HepG2 (cell line): ENCODE data around the gene CASZ1. TPM values are rescaled to one million over a fixed set of nuclear protein-coding genes. Genes with fewer than 3 reads are reported as not detected.

Source experiments
- ATAC-seq: fragments of 200-7000 bp; cut with Tn5 transposase; 3 replicates; pipeline ENCODE4 v1.9.1; 2020; ENCODE audit warnings: mild to moderate bottlenecking, moderate library complexity
- BruUV-seq: library from RNA; stranded (reverse); fragments of 400-500 nt; replicated peaks from 2 replicates; lab custom pipeline; 2021; lab: Mats Ljungman, UMichigan
- CTCF ChIA-PET: fragments of 300-600 bp; formaldehyde crosslinking; extraction: SDS; loops from one replicate; lab custom pipeline; 2021; ENCODE audit warnings: low total read pairs, inconsistent platforms, low intra/inter-chr PET ratio; lab: Yijun Ruan, JAX
- POLR2A ChIA-PET: fragments of 350-600 bp; sonication (Branson Sonifier 250); formaldehyde crosslinking; loops from one replicate; lab custom pipeline; 2020; ENCODE audit warnings: antibody characterized with exemption, inconsistent platforms; lab: Yijun Ruan, JAX
- DNase-seq: peaks from one replicate; pipeline ENCODE4 v3.0.0-alpha.2; 2015; ENCODE audit warnings: low spot score
- FAIRE-seq: peaks from 3 replicates; lab custom pipeline; 2011; peaks lifted over from hg19 to GRCh38; lab: Jason Lieb, UNC
- H2AFZ ChIP-seq: one replicate; pipeline ENCODE4 v1.6.1; 2011; ENCODE audit warnings: low read length, inconsistent platforms
- H3K27ac ChIP-seq: fragments of 300-600 bp; 3 replicates; pipeline ENCODE4 v1.8.0; 2011; ENCODE audit warnings: mixed run types, mild to moderate bottlenecking, mixed read lengths, low read length, inconsistent platforms; ENCODE audit not compliant: insufficient read depth; ENCODE audit errors: extremely low read length
- H3K27me3 ChIP-seq, 2 experiments: fragments of 200-600 bp in 1 of 2; 2 replicates in 1 of 2; 3 replicates in 1 of 2; pipeline versions ENCODE4 v1.6.0 to v1.8.0; 2011; ENCODE audit warnings: low read length in 2 of 2, mild to moderate bottlenecking in 2 of 2, moderate library complexity in 2 of 2, inconsistent platforms in 1 of 2; ENCODE audit not compliant: insufficient read depth in 2 of 2, control insufficient read depth in 1 of 2
- H3K36me3 ChIP-seq, 2 experiments: fragments of 200-600 bp in 1 of 2; replicated peaks in 1 of 2; 2 replicates in 1 of 2; 3 replicates in 1 of 2; pipeline versions ENCODE4 v1.5.1 to v1.8.0; 2011; ENCODE audit warnings: low read length in 2 of 2, inconsistent platforms in 1 of 2; ENCODE audit not compliant: insufficient read depth in 2 of 2, control insufficient read depth in 1 of 2
- H3K4me1 ChIP-seq: 2 replicates; pipeline ENCODE4 v1.5.1; 2012; ENCODE audit warnings: low read length, inconsistent platforms; ENCODE audit not compliant: insufficient read depth
- H3K4me2 ChIP-seq: 2 replicates; pipeline ENCODE4 v1.6.0; 2011; ENCODE audit warnings: low read depth, low read length, inconsistent platforms
- H3K4me3 ChIP-seq, 3 experiments: fragments of 200-600 bp in 1 of 3; sonication (generic), shearing (Covaris generic) in 1 of 3; replicated peaks in 1 of 3; 2 replicates each; pipeline ENCODE4 v1.5.1; 2011 to 2016; ENCODE audit warnings: low read length in 3 of 3, inconsistent platforms in 2 of 3, low read depth in 2 of 3, mild to moderate bottlenecking in 2 of 3, control low read depth in 1 of 3, mixed read lengths in 1 of 3; ENCODE audit not compliant: insufficient read depth in 1 of 3
- H3K79me2 ChIP-seq: one replicate; pipeline ENCODE4 v1.6.1; 2011; ENCODE audit warnings: low read length, inconsistent platforms; ENCODE audit not compliant: insufficient read depth
- H3K9ac ChIP-seq: 2 replicates; pipeline ENCODE4 v1.6.0; 2011; ENCODE audit warnings: mild to moderate bottlenecking, low read depth, low read length, inconsistent platforms; ENCODE audit not compliant: insufficient read depth
- H3K9me3 ChIP-seq: 2 replicates; pipeline ENCODE4 v1.5.1; 2012; ENCODE audit warnings: mild to moderate bottlenecking, low read length
- H4K20me1 ChIP-seq: 2 replicates; pipeline ENCODE4 v1.6.0; 2011; ENCODE audit warnings: inconsistent platforms, mild to moderate bottlenecking, low read length, moderate library complexity; ENCODE audit not compliant: insufficient read depth
- ARNT2 ChIP-seq: sonication (generic); formaldehyde crosslinking; IDR thresholded peaks from 2 replicates; pipeline ENCODE4 v1.8.0; 2022; ENCODE audit warnings: mild to moderate bottlenecking, low read depth, missing genetic modification reagents, moderate library complexity
- E2F5 ChIP-seq: sonication (generic); formaldehyde crosslinking; conservative IDR thresholded peaks from 2 replicates; pipeline ENCODE4 v1.4.0; 2020; ENCODE audit warnings: missing genetic modification reagents
- HMG20B ChIP-seq: conservative IDR thresholded peaks from 2 replicates; pipeline ENCODE4 v1.6.1; 2016; ENCODE audit warnings: missing genetic modification reagents, missing compliant biosample characterization
- NFYB ChIP-seq: sonication (generic); formaldehyde crosslinking; IDR thresholded peaks from 2 replicates; pipeline ENCODE4 v1.4.0; 2020; ENCODE audit warnings: missing genetic modification reagents
- PRDM15 ChIP-seq: sonication (generic); formaldehyde crosslinking; IDR thresholded peaks from 2 replicates; pipeline ENCODE4 v1.4.0; 2020; ENCODE audit warnings: missing genetic modification reagents
- SP5 ChIP-seq: IDR thresholded peaks from 2 replicates; pipeline ENCODE4 v1.6.1; 2016; ENCODE audit warnings: low read depth, borderline replicate concordance
- TRAFD1 ChIP-seq: sonication (generic); formaldehyde crosslinking; IDR thresholded peaks from 2 replicates; pipeline ENCODE4 v1.5.1; 2020; ENCODE audit warnings: missing genetic modification reagents, mild to moderate bottlenecking, borderline replicate concordance
- ZFP82 ChIP-seq: sonication (generic); formaldehyde crosslinking; IDR thresholded peaks from 2 replicates; pipeline ENCODE4 v1.5.1; 2020; ENCODE audit warnings: mild to moderate bottlenecking, missing genetic modification reagents, borderline replicate concordance
- ZNF503 ChIP-seq: sonication (generic); formaldehyde crosslinking; IDR thresholded peaks from 2 replicates; pipeline ENCODE4 v1.4.0; 2020; ENCODE audit warnings: missing genetic modification reagents
- ZNF776 ChIP-seq: sonication (generic); formaldehyde crosslinking; IDR thresholded peaks from 2 replicates; pipeline ENCODE4 v1.4.0; 2020; ENCODE audit warnings: mild to moderate bottlenecking, missing genetic modification reagents
- WGBS: methylation state at CpG from one replicate; pipeline ENCODE4 v1.1.6; 2017; ENCODE audit warnings: low lambda C conversion rate; 5-methylcytosine and 5-hydroxymethylcytosine counted together
- in situ Hi-C: cut with HindIII; loops from 2 replicates; pipeline ENCODE4 v1.10.0; 2017; ENCODE audit warnings: low pct_unique_long_range_greater_than_20kb; ENCODE audit not compliant: extremely low pct_ligation_motif_present
- intact Hi-C: fragments of 100-400 bp; cut with micrococcal nuclease; formaldehyde crosslinking; loops from one replicate; pipeline ENCODE4 v1.10.0; 2022; ENCODE audit not compliant: unreplicated experiment
- polyA plus RNA-seq, 8 experiments: library from polyadenylated mRNA; depleted of rRNA in 3 of 8; stranded (reverse) in 7 of 8; unstranded in 1 of 8; fragments of >200 nt; fragmentation: Illumina TruSeq in 4 of 8; extraction: Trizol in 4 of 8; gene quantifications; 2 replicates each; pipeline versions ENCODE4 v1.2.1 to v1.2.3, GENCODE V29; 2011 to 2016; ENCODE audit warnings: low read depth in 4 of 8, missing spikeins in 1 of 8, mixed read lengths in 1 of 8; ENCODE audit not compliant: insufficient read depth in 1 of 8
- total RNA-seq, 5 experiments: library from RNA; depleted of rRNA; stranded (reverse); fragments of >200 nt; fragmentation: Illumina TruSeq; extraction: Trizol; gene quantifications; 2 replicates each; pipeline ENCODE4 v1.2.3, GENCODE V29; 2016; ENCODE audit warnings: low read depth in 1 of 5

Gene CASZ1
- total and polyA plus RNA-seq, 2 of the 13 experiments (the other 11 are each of a cell fraction or from before 2014, with no cell fraction given): 1.9 to 3.7 TPM

- no peak overlapping the region for H3K4me2 ChIP-seq
- DNase-seq: no peak
- H3K36me3 ChIP-seq: no peaks in the 10 kb centered on the region
- no peak overlapping the region for H2AFZ ChIP-seq
- H3K79me2 ChIP-seq: no peaks in the 10 kb centered on the region
- H3K9ac ChIP-seq: no peak overlapping the region
- H3K4me3 ChIP-seq: no peak overlapping the region
- in situ Hi-C loops: loop anchor here (5.0 kb wide), 1 partner anchor 278 kb away; no protein-coding TSS in a partner anchor
- ChIA-PET POLR2A (no interaction called here), CTCF (interaction anchor here (1.7 kb wide), 1 partner anchor 283 kb away, joined by 6 read pairs; no protein-coding TSS in a partner anchor)
- no peak for FAIRE-seq
- intact Hi-C loops: loop anchor here (2.0 kb wide), 1 partner anchor 97 kb away; no protein-coding TSS in a partner anchor
- H3K4me1 ChIP-seq: peaks cover 13% of the 10 kb centered on the region
- H3K27me3 ChIP-seq: peaks cover 6 to 64% of the 10 kb centered on the region in 2 experiments; a peak in 4 of 5 replicates
- TF ChIP-seq SP5: no peak
- no peak for TF ChIP-seq ZFP82 (CRISPR knock-in tag)
- TF ChIP-seq NFYB (CRISPR knock-in tag): no peak
- no peak for TF ChIP-seq ZNF503 (CRISPR knock-in tag)
- no peak for TF ChIP-seq TRAFD1
- no peak for TF ChIP-seq E2F5 (CRISPR knock-in tag)
- no peak for TF ChIP-seq ZNF776 (CRISPR knock-in tag)
- TF ChIP-seq HMG20B (CRISPR knock-in tag): no peak
- no peak for TF ChIP-seq ARNT2 (CRISPR knock-in tag)
- no peak for TF ChIP-seq PRDM15 (CRISPR knock-in tag)
- no peaks in the 10 kb centered on the region for H3K9me3 ChIP-seq
- H4K20me1 ChIP-seq: no peaks in the 10 kb centered on the region
- no peak overlapping the region for H3K27ac ChIP-seq
- no peak for ATAC-seq
- BruUV-seq: no TSS peak
- WGBS: 41% methylated on average over 25 of the region's 27 CpGs
Observed at GRCh38 chr1:10789803-10790702, 6.4 kb downstream of the CASZ1 start.
